DOHH2 (cell line): Measurements from ENCODE around the gene GAS2L1.

ENCODE experiments used
- H3F3A ChIP-seq: fragments of 200-600 bp; sonication (generic), shearing (Covaris generic); 2 replicates; pipeline ENCODE4 v1.6.0; 2016; ENCODE audit warnings: antibody characterized with exemption, mild to moderate bottlenecking; ENCODE audit not compliant: control insufficient read depth, insufficient read depth
- H3K27ac ChIP-seq: fragments of 200-600 bp; sonication (generic); 2 replicates; pipeline ENCODE4 v1.5.1; 2014; ENCODE audit warnings: low read depth, mild to moderate bottlenecking, low read length, moderate library complexity
- H3K27me3 ChIP-seq: fragments of 200-600 bp; sonication (generic); 2 replicates; pipeline ENCODE4 v1.6.1; 2014; ENCODE audit warnings: mild to moderate bottlenecking, low read length, mixed read lengths; ENCODE audit not compliant: control insufficient read depth
- H3K36me3 ChIP-seq: fragments of 200-600 bp; sonication (generic); 2 replicates; pipeline ENCODE4 v1.6.1; 2014; ENCODE audit warnings: mild to moderate bottlenecking, low read length, moderate library complexity, mixed read lengths; ENCODE audit not compliant: control insufficient read depth
- H3K4me1 ChIP-seq: fragments of 200-600 bp; sonication (generic); 2 replicates; pipeline ENCODE4 v1.6.1; 2014; ENCODE audit warnings: mild to moderate bottlenecking, low read length, mixed read lengths; ENCODE audit not compliant: control insufficient read depth
- H3K4me2 ChIP-seq: fragments of 200-600 bp; sonication (generic); 2 replicates; pipeline ENCODE4 v1.6.0; 2014; ENCODE audit warnings: mild to moderate bottlenecking, low read length, moderate library complexity
- H3K4me3 ChIP-seq: fragments of 200-600 bp; sonication (generic); 2 replicates; pipeline ENCODE4 v1.5.1; 2014; ENCODE audit warnings: mild to moderate bottlenecking, low read length, mixed read lengths
- H3K79me2 ChIP-seq: fragments of 200-600 bp; sonication (generic); 2 replicates; pipeline ENCODE4 v1.6.1; 2014; ENCODE audit warnings: mild to moderate bottlenecking, low read length, mixed read lengths; ENCODE audit not compliant: control insufficient read depth
- H3K9me2 ChIP-seq: fragments of 200-600 bp; sonication (generic); replicated peaks from 2 replicates; pipeline ENCODE4 v1.6.1; 2014; ENCODE audit warnings: mild to moderate bottlenecking, low read length, mixed read lengths; ENCODE audit not compliant: control insufficient read depth
- H3K9me3 ChIP-seq: fragments of 200-600 bp; sonication (generic); 2 replicates; pipeline ENCODE4 v1.6.1; 2014; ENCODE audit warnings: antibody characterized with exemption, low read length, mixed read lengths; ENCODE audit not compliant: control insufficient read depth, insufficient read depth
- H4K20me1 ChIP-seq: fragments of 200-600 bp; sonication (generic); 2 replicates; pipeline ENCODE4 v1.6.0; 2014; ENCODE audit warnings: low read depth, mild to moderate bottlenecking, antibody characterized with exemption, low read length, moderate library complexity; ENCODE audit not compliant: control insufficient read depth, insufficient read depth
- EZH2phosphoT487 ChIP-seq: fragments of 200-600 bp; sonication (generic); IDR thresholded peaks from 2 replicates; pipeline ENCODE4 v1.6.1; 2017; ENCODE audit warnings: borderline replicate concordance, mild to moderate bottlenecking, antibody characterized with exemption, low read length, moderate library complexity, mixed read lengths
- TF ChIP-seq, protein P1 (sequence below): fragments of 200-600 bp; sonication (generic); IDR thresholded peaks from one replicate; pipeline ENCODE4 v1.5.1; 2014; ENCODE audit warnings: antibody characterized with exemption, mild to moderate bottlenecking, low read depth, low read length; ENCODE audit not compliant: poor library complexity, severe bottlenecking

The GAS2L1 gene

DNA sequence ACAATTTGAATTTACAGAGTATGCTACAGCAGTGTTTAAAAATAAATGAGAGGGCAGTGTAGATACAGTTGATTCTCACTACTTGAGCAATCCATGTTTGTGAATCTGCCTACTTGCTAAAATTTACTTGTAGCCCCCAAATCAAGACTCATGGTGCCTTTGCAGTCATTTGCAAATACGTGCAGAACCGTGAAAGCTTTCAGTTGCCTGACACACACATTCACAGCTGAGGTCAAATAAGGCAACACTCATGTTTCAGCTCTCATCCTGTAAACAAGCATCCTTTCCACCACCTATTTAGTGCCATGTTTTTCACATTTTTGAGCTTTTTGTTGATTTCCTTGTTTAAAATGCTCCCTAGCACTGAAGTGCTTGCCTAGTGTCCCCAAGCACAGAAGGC, 41.6 kb downstream of the GAS2L1 start:
- H3K27ac ChIP-seq = no peak overlapping the region
- H4K20me1 ChIP-seq = peaks cover 6% of the 10 kb centered on the region; the same call in 1 of the 2 replicates
- H3K9me3 ChIP-seq = no peaks in the 10 kb centered on the region
- no peak overlapping the region for H3K4me3 ChIP-seq
- H3K4me2 ChIP-seq = no peak overlapping the region
- H3K79me2 ChIP-seq = no peaks in the 10 kb centered on the region
- H3K4me1 ChIP-seq = no peaks in the 10 kb centered on the region
- no peaks in the 10 kb centered on the region for H3K9me2 ChIP-seq
- TF ChIP-seq EZH2phosphoT487 = no peak
- TF ChIP-seq, protein P1, sequence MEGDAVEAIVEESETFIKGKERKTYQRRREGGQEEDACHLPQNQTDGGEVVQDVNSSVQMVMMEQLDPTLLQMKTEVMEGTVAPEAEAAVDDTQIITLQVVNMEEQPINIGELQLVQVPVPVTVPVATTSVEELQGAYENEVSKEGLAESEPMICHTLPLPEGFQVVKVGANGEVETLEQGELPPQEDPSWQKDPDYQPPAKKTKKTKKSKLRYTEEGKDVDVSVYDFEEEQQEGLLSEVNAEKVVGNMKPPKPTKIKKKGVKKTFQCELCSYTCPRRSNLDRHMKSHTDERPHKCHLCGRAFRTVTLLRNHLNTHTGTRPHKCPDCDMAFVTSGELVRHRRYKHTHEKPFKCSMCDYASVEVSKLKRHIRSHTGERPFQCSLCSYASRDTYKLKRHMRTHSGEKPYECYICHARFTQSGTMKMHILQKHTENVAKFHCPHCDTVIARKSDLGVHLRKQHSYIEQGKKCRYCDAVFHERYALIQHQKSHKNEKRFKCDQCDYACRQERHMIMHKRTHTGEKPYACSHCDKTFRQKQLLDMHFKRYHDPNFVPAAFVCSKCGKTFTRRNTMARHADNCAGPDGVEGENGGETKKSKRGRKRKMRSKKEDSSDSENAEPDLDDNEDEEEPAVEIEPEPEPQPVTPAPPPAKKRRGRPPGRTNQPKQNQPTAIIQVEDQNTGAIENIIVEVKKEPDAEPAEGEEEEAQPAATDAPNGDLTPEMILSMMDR = no peak
- peaks cover 88% of the 10 kb centered on the region for H3K36me3 ChIP-seq
- no peaks in the 10 kb centered on the region for H3F3A ChIP-seq
- H3K27me3 ChIP-seq = no peaks in the 10 kb centered on the region

DNA sequence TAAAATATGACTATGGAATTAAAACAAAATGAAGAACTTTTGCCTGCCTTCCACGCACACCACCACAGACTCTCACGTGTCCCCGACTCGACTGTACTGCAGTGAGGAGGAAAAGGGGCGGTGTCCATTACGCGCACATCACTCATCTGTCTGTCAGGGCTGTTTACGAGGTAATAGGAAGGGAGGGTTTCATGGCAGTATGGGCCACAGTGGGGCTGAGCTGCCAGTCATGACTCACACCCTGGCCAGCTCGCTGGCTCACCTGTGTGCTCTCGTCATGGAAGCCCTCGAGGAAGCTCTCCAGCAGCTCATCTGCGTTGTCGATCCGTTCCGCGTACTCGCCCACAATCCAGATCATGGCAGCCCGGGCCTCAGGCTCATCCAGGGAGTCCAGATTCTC, 42.5 kb downstream of the GAS2L1 start:
- Histone ChIP-seq H3K27me3 (no peaks in the 10 kb centered on the region), H3K4me3 (no peak overlapping the region), H3K4me2 (no peak overlapping the region), H3K36me3 (peaks cover 88% of the 10 kb centered on the region), H3K9me2 (no peaks in the 10 kb centered on the region), H3K27ac (no peak overlapping the region), H3K4me1 (no peaks in the 10 kb centered on the region), H4K20me1 (peaks cover 5% of the 10 kb centered on the region; the same call in 1 of the 2 replicates), H3K79me2 (no peaks in the 10 kb centered on the region), H3K9me3 (no peaks in the 10 kb centered on the region), H3F3A (no peaks in the 10 kb centered on the region)
- no peak for TF ChIP-seq EZH2phosphoT487
- TF ChIP-seq, protein P1 = no peak

DNA sequence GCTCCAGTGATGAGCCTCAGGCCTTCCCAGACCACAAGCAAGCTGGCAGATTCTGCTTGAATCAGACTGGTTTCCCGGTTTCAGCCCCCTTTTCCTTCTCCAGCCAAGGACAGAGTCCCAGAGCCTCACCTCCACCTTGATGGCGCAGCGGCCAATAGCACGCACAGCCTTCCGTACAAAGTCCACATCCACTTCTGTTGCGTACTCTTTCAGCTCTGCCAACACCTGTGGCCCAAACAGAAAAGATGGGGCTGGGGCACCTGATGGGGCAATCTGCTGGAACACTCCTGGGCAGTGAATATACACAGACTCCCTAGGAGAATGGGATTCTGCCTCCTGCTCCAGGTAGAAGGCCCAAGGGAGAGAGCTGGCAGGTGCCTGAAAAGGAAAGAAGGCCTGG, 44.6 kb downstream of the GAS2L1 start:
- Histone ChIP-seq H3K79me2 (no peaks in the 10 kb centered on the region), H3K4me3 (no peak overlapping the region), H3K36me3 (peaks cover 97% of the 10 kb centered on the region), H3K27ac (no peak overlapping the region), H3K4me2 (no peak overlapping the region), H3K9me3 (no peaks in the 10 kb centered on the region), H3K9me2 (no peaks in the 10 kb centered on the region), H3K4me1 (no peaks in the 10 kb centered on the region), H4K20me1 (peaks cover 5% of the 10 kb centered on the region; the same call in 1 of the 2 replicates), H3F3A (no peaks in the 10 kb centered on the region), H3K27me3 (no peaks in the 10 kb centered on the region)
- TF ChIP-seq, protein P1 = no peak
- no peak for TF ChIP-seq EZH2phosphoT487

DNA sequence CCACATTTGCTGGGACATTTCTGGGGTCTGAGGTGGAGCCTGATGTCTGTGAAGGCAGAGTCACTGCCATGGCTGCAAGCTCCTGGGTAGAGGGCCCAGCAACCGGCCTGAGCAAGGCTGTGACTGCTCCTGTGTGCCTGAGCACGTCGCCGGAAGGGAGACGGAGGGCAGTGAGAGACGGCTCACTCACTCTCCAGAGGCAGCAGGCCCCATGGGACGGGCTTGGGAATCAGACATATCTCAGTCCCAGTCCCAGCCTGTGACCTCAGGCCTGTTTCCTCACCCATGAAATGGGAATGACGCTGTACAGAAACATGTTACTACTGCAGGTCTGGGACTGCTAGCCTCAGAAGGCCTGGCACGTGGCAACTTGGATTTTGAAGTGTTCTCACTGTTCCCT, 45.4 kb downstream of the GAS2L1 start:
- H3K4me2 ChIP-seq = no peak overlapping the region
- H3K4me1 ChIP-seq = no peaks in the 10 kb centered on the region
- TF ChIP-seq, protein P1 = no peak
- no peak for TF ChIP-seq EZH2phosphoT487
- no peaks in the 10 kb centered on the region for H3K79me2 ChIP-seq
- no peaks in the 10 kb centered on the region for H3F3A ChIP-seq
- H4K20me1 ChIP-seq = peaks cover 4% of the 10 kb centered on the region; the same call in 1 of the 2 replicates
- H3K9me2 ChIP-seq = no peaks in the 10 kb centered on the region
- no peaks in the 10 kb centered on the region for H3K9me3 ChIP-seq
- H3K36me3 ChIP-seq = peaks cover 97% of the 10 kb centered on the region
- H3K27ac ChIP-seq = no peak overlapping the region
- no peaks in the 10 kb centered on the region for H3K27me3 ChIP-seq
- no peak overlapping the region for H3K4me3 ChIP-seq
